Left forelimb (tissue), 1 donor: Measurements from ENCODE around the gene KRTAP24-1.

ENCODE experiments used
- DNase-seq: peaks from one replicate; pipeline ENCODE4 v3.0.0-alpha.2; 2018; ENCODE audit warnings: low spot score

Gene KRTAP24-1, protein sequence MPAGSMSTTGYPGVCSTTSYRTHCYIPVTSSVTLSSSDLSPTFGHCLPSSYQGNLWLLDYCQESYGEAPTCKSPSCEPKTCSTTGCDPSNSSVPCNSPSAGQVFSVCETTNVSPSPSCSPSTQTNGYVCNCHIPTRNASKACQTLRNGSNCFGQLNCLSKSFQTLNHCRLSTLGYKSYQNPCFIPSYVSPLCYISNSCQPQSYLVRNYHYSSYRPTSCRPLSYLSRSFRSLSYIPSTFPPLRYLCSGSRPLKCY

DNA sequence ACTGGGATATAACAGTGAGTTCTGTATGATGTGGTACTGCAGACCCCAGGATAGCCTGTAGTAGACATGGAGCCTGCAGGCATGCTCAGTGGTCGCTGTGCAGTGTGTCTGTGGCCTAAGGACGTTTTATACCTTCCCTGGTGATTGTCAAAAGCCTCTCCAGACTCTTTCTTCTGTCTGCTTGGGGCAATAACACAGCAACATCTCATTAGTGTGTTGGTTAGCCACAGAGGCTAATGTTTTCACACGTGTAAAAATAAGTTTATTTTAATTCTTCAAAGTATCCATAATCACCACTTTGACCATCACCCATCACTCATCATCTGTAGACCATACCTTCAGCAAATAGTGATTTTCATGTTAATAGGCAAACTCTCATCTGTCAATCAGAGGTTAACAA is at the start of gene KRTAP24-1:
Gene KRTAP24-1, minus strand, starts transcription at position 101 of the 400 bp plus-strand sequence. Its CDS starts 18 bp downstream, at position 83.
- DNase-seq: no peak

DNA sequence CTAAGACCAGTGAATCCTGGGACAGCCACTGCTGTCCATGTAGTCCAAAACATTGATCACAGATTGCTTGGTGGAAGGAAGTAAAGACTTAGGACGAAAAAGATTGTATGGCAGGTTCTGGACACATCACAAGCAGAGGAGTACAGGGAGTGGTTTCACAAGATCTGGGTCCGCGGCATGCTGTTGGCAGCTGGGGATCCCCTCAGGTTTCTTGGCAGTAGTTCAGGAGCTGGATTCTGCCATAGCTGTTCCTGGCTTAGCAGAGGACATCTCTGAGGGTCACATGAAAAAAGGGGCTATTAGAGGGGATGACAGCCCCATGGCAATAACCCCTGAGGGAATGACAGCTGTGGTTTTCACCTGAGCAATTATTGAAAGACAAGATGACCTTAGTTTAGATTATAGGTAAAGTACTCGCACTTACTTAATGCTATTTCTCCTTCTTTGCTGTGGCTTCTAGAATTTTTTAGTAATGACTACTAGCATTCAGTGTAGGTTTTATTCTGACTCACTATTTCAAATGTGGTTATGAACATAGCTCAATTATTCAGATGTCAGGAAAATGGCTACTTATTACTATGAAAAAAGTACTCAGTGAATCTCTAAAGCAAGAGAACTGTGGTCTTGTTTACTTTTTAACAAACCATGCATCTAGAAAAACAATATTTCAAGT is 46.6 kb upstream of the KRTAP24-1 start:
- DNase-seq: no peak

DNA sequence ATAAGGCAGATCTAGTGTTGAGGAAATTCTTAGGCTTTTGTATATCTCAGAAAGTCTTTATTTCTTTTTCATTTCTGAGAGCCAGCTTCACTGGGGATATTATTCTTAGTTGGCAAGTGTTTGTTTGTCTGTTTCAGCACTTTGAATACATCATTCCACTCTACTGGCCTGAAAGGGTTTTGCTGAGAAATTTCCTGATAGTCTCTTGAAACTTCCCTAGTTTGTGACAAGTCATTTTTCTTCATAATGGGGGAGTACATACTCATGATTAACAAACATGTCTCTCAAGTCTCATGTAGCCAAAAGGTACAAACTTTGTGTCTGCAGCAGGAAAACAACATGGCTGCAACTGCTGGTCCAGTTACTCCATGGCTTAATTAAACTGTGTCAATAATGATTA is 43.6 kb upstream of the KRTAP24-1 start:
- DNase-seq: no peak

DNA sequence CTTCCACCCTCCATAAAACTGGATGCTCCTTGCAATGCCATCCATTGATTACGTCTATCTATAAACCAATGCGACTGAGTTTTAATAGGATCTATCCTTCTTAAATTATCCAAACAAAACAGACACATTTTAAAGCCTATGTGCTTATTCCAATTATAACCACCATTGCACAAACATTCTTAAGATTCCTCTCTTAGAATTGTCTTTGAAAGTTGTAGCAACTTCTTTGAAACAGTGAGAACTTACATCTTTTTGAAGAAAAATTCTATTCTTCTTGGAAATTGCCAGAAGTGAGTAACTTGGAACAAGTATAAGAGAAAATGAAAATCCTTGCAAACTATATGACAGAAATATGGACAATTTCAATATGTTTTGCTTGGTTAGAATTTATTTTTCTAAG is 37.5 kb upstream of the KRTAP24-1 start, which contains the start of gene KRTAP26-1:
Gene KRTAP26-1, minus strand, starts transcription at position 101 of the 400 bp plus-strand sequence. CDS start 280 bp downstream, outside the sequence.
- no peak for DNase-seq

DNA sequence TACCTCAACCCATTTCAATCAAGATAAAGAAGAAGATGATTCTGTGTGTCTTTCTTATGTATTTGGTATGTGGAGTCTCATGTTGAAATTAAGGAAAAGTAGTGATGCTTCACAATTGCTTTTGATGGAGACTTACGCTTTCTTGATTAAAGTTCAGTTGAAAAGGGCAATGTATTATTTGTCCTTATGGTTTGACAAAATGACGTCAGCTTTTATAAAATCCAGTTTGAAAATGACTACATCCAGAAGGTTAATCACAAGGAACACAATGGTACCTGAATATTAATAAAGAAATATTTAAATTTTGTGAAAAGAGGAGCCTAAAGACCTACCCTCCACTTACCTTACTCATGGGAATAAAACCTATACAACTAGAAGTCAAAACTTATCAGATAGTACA is 33.0 kb upstream of the KRTAP24-1 start:
- no peak for DNase-seq

DNA sequence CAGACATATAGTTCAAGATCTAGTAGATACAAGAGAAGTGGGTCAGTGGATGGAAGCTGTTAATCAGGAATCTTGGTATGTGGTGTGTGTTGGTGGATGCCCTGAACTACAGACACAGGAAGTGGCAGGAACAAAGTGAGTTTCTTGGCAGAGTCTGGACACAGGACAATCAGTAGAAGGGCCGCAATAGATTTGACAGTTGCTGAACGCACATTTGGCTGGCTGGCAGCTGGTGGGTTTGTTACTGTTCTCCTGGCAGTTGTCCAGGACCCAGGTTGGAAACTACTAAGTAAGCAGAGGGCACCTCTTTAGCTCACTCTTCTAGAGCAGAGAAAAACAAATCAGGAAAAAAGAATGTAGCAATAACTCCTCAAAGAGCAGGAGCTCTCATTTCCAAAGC is 24.1 kb upstream of the KRTAP24-1 start:
- DNase-seq: no peak

DNA sequence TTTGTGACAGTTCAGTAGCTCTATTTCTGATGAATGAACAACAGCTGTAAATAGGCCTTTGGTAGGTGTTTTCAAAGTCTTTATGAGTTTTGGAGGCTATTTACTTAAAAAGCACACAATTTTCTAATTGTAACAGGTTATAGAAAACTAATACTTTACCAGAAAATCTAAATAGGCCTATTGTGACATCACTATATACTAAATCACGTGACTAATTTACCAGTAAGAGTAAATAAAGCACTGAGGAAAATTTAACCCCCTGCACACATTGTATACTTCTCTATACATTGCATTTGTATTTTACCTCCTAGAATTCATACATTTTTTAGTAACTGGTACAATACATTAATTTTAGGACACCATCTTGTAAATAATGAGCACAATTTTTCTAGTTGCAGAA is 22.4 kb upstream of the KRTAP24-1 start:
- no peak for DNase-seq

DNA sequence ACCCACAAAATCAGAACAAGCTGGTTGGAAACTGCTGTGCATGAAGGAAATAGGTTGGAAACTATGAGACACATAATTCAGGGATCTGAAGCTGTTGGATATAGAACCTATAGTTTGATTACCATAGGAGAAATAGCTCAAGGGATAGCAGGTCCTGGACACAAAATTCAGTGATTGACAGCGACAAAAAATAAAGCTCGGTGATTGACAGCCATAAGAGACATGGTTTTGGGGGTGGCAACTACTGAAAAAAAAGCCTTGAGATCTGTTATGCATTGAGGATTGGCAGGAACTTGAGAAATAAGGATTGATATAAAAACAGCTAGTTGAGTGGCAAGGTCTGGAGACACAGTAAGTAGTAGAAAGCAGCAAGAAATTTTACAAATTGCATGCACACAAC is 6.5 kb upstream of the KRTAP24-1 start, which contains the start of gene KRTAP25-1:
Gene KRTAP25-1, minus strand, starts transcription at position 300 of the 400 bp plus-strand sequence. Its CDS starts 24 bp downstream, at position 276.
- DNase-seq: no peak

DNA sequence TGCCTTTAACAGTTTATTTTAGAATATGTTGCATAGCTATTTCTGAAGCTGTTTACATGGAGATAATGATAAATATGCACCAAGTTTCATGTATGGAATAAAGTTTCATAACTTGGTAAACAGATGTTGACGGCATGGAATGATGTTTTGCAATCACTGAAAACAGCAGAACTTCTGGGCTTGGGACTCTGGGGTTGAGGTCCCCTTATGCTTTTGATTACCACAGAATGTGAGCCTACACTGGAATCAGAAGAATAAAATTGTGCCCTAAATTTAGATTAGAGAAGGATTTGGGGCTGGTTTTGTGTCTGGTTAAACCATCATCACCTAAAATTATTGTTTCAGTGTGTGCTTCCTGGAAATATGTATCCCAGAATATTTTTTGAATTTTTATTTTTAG is 11.1 kb downstream of the KRTAP24-1 start:
- DNase-seq: no peak

DNA sequence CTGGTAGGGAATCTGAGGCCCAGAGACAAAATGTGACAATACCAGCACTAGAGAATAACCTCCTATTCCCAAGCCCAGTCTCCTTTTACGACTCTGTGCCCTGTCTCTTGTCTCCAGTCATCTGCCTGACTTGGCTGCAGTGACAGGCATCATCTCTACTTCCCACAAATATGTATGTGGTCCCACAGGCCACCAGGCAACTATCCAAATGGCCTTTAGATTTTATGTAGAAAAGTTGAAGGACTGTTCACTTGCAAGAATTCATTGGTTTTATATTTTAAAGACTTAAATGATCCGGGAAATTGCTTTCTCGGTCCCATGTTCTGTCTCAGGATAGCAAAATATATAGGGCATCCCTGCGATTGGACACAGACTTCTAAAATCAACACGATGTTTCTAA is 11.6 kb downstream of the KRTAP24-1 start:
- DNase-seq: no peak

DNA sequence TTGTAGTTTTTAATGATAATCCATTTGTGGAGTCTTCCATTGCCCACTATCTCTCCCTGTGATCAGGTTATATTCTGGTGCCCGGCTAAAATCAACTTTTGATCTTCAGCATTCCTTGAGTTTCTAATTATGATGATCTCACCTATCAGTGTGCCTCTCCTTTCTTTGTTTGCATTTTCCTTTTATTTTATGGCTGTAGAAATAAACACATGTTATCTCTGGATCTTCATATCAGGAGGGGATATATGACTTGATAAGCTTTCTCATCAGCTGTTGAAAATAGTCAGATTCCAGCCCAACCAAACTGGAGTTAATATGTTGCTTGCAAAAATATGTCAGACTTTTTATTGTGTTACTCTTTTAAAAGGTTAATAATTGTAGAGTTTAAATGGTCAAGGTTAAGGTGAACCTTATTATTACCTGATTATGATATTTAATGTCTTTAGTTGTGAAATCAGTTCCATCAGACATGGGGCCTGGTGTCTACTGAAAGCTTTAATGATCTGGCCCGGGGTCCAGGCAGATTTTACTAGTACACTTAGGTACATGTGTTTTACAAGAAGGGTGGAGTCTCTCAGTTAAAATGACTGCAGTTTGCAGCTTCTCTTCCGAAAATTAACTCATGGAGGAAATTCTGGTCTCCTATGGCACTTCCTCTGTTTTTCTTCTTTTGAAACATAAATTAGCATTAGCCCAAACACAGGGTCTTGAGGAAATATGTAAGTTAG is 12.8 kb downstream of the KRTAP24-1 start:
- no peak for DNase-seq

DNA sequence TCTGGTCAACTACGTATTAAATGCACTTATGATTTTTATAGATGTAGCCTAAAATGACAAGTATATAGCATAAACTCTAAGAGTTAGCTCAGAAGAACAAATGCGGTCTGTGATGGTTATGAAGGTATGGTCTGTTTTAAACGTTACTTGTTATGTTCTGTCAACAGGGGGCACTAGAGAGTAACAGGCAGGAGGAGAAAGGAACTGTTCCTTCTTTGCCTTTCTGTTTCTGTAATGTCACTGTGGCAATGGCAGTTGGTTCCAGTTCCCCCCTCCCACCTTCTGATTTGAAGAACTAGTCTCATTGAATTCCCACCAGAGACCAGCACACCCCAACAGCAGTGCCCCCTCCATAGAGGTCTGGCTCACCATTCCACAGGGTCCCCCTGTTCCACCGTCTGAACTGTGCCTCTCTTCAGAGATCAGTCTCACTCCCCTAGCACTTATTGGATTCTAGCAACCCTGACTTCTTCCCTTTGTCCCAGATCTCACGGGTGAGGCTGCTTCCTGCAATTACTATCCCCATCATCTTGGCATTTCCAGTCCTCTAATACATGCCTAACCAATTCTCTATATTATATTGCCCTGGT is 14.0 kb downstream of the KRTAP24-1 start:
- no peak for DNase-seq

DNA sequence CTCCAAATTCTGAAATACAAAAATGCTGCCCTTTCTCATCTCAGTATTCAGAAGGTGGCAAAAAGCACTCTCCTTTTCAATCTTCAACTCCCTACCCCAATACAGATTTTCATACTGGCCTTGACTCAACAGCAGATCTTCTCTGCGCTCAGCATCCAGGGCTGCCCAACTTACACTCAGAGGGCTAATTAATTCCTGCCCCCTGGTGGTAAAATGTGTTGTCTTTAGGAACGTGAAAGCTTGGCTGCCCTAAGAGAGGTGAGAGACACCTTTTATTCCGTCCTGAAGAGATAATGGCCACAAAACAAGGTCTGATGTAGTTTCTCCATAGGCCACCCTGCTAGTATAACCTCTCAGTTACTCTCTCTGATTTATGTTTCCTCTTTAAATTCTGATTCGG is 25.0 kb downstream of the KRTAP24-1 start:
- no peak for DNase-seq

DNA sequence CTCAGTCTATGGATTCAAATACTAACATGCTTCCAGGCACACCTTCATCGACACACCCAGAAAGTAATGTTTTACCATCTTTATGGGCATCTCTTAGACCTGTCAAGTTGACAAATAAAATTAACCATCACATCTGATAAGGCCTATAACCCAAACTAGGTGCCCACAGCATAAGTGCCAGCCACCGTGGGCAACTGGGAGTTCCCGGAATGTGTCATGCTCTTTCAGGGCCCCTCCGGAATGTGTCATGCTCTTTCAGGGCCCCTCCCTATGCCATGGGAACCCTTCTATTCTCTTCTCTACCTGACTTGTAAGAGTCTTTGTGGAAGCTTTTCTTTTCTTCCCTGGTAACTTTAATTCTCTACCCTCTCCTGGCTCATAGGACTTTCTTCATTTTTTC is 26.6 kb downstream of the KRTAP24-1 start:
- DNase-seq: no peak

DNA sequence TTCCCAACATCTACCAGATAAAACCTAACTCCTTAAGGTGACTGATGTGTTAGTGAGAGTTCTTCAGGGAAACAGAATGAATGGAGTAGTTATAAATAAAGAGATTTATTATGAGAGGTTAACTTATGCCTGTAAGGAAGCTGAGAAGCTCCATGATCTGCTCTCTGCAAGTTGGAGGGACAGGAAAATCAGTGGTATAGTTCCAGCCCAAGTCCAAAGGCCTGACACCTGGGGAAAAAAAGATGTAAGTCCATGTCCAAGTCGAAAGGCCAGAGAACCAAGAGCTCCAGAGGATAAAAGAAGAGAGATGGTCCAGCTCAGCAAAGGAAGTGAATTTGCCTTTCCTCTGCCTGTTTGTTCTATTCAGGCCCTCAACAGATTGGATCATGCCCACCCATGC is 27.1 kb downstream of the KRTAP24-1 start:
- DNase-seq: no peak

DNA sequence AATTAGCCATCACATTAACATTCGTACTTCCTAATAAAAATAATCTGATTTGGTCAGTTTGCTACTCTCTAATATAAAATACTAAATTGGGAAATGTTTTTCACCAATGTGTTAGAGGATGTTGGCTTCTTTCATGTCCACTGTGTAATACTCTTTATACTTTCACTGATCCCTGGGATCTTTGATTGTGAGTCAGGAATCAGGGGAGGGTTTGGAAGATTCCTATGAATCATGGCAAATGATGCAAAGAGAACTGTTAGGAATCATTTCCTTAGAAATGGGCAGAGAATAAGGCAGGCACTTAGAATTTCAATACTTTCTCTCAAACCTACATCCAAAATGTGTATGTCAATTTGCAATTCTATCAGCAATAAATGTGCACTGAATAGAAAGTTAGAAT is 31.0 kb downstream of the KRTAP24-1 start:
- DNase-seq: no peak

DNA sequence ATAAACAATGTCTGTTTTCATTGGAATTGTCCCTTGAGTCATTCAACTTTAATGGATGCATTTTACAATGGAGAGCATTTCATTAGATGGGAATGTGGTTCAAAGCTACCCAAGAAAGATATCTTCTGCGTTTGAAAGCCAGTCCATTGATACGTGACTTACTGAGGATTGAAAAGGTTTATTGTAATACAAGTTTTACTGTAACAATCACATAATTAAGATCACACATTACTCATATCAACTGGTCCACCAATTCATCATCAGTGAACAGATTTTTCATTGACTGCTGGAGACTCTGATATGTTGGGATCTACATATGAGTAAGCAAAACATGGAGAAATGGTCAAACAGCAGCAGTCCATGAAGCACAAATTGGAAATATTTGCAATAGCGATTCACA is 32.8 kb downstream of the KRTAP24-1 start:
- no peak for DNase-seq

DNA sequence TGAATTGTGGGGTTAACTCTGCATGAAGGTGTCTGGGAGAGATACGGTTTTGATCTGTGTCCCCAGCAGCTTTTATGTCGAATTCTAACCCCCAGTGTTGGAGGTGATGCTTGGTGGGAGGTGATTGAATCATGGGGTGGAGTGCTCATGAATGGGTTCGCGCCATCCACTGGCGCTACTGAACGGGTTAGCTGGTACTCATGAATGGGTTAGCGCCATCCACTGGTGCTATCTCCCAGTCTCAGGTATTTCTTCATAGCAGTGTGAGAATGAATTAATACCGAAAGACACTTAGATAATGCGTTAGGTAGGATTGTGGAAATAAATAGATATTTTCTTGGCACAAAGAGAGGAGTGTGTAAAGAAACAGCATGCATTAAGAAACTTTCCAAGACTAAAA is 33.9 kb downstream of the KRTAP24-1 start:
- DNase-seq: no peak

DNA sequence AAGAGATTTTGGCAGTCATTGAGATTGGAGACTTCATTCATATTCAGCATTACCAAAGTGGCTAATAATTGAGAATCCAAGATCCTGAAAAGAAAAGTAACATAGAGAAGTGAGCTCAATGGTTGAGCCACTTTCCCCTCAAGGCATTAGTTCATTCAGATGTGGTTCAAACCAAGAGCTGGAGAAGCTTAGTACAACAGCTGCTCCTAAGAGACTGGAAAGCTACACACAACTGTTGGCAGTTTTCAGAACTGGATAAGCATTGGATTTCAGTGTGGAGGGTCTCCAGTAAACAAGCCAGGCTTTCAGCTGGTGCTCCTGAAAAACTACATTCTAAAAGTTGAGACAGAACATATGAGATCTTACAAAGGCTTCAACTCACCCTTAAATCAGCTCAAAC is 37.7 kb downstream of the KRTAP24-1 start:
- DNase-seq: no peak

DNA sequence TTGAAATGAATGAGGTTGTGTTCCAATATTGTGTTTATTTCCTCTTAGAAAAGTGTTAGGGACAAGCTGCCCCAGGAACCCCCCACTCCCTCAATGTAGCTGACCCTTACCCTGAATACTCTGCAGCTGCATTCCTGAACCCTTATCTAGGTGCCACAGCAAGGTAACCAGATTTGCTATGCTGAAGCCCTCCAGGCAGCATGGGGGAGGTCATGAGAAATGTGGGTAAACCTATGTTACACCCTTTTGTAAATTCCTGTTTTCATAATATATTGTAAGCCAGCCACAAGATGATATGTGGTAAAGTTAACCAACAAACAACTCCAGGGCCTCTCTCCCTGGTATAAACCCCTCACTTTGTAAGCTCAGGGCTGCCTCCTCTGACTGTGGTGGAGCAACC is 39.1 kb downstream of the KRTAP24-1 start:
- DNase-seq: no peak

DNA sequence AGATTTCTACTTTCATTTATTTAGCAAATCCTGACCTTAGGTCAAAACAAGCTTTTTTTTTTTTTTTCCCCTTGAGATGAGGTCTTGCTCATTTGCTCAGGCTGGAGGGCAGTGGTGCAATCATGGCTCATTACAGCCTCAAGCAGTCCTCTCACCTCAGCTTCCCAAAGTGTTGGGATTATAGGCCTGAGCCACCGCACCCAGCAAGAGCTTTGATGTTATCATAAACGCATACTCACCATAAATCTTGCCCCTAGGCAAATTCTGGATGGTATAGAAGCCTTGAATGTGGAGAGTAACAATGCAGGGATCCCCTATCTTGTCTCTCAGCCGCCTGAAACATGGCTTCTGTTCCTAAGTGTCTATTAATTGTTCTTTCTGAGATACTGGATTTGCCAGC is 42.1 kb downstream of the KRTAP24-1 start:
- no peak for DNase-seq

DNA sequence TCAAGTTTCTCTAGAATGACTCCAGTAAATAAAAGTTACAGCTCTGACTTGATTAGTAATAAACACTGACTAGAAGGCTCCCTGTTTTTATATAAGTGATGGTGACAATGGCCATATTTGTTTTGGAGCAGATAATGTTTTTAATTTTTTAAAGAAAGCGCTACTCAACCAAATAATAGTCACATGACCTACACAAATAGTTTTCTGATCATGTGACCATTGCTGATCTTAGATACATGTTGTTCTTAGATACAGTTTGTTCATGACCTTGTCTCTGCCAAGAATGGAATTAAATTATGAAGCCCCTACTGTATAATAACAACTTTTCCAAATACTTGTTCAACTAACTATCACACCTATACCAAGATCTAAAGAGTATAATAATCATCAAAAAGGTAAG is 44.6 kb downstream of the KRTAP24-1 start:
- no peak for DNase-seq

DNA sequence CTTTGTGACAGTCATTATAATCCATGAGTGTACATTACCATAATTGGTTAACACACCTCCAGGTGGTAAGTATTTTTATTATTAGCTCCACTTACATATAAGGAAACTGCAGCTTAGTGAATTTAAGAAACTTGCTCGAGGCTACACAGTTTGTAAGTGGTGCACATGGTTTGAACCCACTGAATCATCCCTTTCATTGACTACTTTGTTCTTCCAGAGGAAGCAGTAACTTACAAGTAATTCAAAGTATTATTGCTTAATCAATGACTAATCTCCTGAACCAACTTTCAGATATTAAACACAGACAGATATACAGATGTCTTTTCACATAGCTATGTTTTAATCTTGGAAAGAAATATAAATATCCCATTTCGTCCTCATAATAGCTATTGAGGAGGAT is 48.1 kb downstream of the KRTAP24-1 start:
- no peak for DNase-seq
